Pulmonary artery endothelial cell (primary cell): ENCODE data around the gene THSD4. TPM values are rescaled to one million over a fixed set of nuclear protein-coding genes. Genes with fewer than 3 reads are reported as not detected.

ENCODE experiments used
- DNase-seq: peaks from one replicate; pipeline ENCODE4 v3.0.0-alpha.2; 2011; ENCODE audit warnings: low read depth, low spot score
- total RNA-seq: library from RNA; depleted of rRNA; stranded (reverse); fragments of >200 nt; gene quantifications from 2 replicates; pipeline ENCODE4 v1.2.3, GENCODE V29; 2014

THSD4 gene
- total RNA-seq, 1 donor from 2014 or later, result 35.2 TPM

DNA sequence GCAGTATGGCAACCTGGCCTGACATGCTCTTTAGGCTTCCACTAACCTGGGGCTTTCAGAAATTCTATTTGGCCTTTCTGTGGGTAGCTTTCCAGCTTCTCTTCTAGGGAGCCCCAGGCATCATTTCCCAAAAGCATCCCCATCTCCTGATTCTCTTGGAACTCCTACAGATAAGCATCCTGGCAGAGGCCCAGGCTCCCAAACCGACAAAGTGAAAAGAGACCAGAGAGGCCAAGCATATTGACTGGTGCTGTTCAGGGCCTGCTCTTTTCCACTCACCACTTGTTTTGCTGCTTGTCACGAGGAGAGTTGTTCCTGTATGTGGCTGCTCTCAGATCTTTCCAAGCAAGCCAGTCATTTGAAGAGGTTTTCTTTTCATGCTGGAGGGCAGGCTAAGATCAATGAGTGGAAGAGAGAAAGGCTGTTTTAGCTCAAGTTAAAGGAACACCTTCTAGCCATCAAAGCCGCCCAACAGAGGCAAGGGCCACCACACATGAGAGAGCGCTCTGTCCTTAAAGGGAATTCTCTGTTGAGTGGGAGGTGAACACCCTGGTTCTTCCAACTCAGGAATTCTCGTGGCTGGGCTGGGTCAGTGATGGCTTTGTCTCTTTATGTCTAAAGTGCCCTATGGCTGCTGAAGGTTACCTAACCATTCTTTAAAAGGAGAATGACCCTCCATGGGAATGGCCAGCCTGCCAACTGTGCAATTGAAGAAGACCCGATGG lies 664.0 kb downstream of the THSD4 start:
- no peak for DNase-seq

DNA sequence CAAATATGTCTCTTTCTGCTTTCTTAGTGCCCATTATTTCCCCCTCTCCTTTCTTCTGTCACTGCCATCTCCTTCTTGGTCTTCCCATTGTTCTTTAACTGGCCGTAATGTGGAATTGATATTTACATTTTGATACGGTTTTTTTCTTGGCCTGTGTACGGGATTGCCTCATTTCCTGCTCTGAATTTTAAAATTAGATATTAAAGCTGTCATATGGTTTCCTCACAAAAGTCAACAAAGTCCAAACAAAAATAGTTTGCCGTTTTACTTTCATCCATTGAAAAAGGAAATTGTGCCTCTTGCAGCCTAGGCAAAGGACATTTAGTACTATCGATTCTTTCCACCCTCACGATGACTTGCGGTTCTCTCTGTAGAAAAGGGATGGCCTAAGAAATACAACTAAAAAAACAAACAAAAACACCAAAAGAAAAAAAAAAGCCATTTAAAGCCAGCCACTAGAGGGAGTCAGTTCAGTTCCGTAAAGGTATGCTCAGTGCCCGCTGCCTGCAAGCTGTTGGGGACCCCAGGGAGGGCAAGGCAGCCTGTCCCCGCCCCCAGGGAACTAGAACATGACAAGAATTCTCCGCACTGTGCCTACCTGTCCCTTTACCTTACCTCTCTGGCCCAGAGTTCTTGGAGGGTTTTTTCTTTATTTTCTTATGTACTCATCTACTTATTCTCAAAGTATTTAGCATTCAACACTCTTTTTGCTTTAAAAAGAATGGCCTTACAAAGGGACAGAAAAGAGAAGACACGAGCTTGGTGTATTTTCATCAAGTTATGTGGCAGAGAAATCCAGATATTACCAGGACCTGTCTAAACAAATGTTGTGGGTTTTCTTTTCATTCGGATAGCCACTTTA lies 665.1 kb downstream of the THSD4 start:
- no peak for DNase-seq

DNA sequence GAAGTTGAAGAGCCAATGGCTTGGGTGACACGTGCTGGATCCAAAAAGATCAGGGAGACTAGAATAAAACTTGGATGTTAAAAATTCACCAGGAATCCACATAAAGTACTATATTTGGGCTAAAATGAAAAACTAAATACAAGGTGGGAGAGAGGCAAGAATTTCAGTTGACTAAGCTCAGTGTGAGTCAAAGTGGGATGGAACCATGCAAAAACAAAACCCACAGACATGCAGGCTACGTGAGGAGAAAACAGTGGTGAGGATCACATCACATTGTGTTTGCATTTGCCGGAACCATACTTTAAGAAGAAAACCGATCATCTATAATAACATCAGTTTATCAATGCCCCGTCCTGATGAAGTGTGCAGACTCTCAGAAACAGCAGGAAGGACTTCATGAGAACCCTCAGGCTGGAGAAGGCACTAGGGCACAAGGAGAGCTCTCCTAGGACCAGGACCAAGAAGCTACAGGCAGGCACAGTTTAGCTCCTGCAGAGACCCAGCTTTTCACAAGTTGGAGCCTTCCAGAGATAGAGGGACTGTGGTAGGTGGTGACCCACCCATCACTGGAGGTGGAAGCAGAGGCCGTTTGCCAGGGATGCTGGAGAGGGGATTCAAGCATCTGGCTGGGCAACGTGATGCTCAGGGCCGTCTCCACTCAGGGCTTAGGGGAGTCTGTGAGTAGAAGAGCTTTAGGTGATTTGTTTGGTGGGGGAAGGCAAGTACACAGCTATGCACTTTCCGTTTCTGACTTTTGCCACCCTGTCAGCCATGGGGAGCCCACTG lies 666.1 kb downstream of the THSD4 start:
- no peak for DNase-seq

DNA sequence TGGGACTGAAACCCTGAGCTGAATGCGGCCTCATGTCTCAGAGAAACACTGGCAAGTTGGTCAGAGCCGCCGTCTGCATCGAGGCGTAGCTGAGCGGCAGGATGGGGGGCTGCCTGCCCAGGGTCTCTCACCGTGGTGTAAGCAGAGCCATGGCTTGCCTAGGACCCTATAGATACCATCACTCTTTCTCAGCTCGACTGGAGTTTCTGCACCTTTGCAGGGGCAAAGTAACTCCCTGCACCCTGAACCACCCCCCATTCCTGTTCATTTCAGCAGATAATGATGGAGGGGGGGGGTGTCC lies 666.6 kb downstream of the THSD4 start:
- no peak for DNase-seq

DNA sequence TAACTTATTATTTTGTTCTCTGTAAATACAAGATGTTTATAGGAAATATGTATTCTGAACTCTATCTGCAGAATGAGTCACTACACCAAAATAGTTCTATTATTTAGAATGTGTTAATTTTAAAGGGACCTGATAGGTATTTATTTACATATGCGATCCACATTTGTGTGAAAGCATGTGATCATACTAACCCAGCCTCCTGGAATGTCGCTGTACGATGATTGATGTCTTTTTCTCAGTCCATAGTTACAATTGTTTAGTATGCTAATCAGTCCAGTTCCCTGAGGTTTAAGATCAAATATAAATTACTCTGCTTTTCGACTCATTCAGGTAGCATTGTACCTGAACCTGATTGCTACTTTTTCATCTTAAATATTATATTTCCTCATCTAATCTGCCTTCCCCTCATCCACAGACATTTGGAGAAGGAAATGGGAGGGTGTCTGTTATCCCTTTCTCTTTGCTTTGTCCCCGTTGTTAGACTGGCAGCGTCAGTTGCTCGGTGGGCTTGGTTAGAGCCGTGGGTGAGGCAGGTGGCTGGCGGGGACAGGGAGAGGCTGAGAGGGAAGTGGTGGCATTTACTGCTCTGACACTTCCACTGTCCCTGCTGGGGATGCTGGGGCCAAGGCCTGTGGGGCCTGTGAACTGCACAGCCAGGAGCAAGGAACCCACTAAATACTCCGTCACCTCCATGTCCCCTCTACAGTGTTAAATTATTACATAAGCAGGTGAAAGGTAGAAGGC lies 667.3 kb downstream of the THSD4 start:
- no peak for DNase-seq

DNA sequence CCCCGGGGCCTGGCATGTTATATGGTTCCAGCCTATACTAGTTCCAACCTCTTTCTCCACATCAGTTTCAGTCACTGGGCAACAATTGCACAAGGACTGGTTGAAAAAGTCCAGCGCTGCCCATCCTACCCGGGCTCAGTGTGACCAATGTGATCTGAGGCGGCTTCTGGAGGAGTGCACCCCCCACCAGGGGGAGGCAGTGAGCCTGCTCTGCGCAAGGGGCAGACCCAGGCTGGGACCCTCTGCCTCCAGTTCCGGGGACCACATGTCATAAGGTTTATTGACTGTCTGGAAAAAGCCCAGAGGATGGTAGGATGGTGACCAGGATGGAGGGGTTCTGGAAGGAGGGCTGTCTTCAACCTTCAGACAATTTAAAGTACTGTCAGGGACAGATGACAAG lies 669.4 kb downstream of the THSD4 start:
- DNase-seq, result no peak

DNA sequence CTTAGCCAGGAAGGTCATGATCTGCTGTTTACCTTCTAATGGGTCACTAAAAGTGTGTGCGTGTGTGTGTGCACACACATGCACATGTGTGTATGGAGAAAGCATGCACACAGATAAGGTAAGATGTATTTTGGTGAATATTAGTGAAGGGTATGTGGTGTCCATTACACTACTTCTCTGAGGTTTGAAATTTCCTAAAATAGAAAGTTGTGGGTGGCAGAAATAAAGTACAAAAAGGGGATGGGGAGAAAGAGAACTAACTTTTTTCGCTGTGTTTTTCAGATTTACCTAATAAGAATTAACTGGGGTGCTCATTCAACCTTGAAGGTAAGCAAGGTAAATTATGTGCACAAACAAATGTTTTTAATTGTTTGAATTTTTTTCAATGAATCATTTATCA lies 670.7 kb downstream of the THSD4 start:
- DNase-seq, result no peak

DNA sequence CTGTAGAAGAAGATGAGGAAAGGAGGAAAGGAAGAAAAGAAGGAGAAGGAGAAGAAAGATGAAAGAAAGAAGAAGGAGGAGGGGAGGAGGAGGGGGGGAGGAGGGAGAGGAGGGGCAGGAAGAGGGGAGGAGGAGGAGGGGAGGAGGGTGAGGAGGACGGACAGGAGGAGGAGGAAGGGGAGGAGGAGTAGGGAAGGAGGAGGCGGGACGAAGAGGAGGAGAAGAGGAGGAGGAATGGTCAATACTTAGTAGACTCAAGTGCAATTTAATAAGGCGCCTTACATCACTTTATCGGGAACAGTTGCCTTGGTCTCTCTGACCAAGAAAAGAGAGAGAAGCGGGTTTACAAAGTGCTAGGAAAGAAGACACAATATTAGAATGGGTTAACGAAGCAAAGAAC lies 671.4 kb downstream of the THSD4 start:
- no peak for DNase-seq

DNA sequence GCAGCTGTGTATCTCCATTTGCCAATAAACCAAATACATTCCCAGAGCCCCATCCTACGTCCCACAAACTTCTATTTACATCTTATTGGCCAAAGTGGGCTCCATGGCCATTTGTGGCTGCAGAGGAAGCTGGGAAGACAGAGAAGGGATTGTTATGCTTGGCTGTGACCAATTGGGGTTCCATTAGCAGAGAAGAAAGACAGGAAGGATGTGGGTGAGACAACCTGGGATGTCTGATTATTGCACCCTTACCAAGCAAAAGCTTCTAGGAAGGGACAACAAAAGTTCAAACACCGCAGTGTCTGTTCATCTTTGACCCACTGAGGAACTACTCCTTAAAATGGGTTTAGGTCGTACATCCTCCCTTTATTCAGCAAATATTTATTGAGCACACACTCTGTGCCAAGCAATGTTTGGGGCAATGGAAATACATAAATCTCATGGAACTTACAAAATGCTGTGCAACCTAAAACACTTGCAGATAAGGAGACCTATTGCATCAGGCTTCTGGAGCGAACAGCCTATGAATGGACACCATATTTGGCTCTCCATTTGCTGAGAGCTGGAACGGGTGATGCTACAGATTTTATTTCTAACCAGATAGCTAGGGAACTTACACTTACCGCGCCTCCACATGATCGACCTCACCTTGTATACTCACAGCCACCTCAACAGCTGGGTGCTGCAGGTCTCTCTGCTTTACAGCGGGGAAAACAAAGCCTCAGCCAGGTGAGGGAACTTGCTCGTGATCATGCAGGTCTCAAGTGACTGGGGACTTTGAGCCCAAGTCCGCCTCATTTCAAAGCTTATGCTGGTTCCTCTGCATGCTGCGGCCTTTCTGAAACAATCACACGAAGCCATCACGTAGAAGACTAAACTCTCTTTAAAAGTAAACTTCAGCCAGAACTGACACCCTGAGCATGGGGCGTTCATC lies 673.6 kb downstream of the THSD4 start:
- DNase-seq, result no peak

DNA sequence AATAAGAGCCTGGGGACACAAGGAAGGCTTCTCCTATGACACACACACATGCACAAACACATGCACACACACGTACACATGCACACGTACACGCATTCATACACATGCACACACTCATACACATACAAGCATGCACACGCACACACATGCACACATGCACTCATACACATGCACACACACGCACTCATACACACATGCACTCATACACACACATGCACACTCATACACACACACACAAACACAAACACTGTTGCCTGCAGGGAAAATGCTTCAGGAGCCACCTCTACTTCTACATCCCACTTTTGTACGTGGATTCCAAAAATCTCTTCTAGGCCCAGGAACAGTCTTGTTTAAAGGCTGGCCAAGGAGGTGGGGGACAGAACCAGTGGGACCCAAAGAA lies 674.3 kb downstream of the THSD4 start:
- no peak for DNase-seq

DNA sequence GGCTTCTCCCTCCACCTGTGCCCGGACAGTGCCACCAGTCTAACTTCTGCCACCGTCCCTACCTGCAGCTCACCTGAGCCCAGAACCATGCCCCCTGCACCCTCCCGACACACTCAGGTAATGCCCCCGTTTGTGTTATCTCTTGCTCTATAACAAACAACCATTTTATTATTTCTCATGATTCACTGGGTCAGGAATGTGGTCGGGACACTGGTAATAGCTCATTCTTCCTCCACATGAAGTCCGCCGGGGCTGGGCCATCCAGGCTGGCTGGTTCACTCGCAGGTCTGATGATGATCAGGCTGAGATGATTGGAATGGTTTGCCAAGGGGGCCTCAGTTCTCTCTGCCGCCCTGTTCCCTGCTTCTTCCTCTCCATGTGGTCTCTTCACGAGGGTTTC lies 674.8 kb downstream of the THSD4 start:
- no peak for DNase-seq

DNA sequence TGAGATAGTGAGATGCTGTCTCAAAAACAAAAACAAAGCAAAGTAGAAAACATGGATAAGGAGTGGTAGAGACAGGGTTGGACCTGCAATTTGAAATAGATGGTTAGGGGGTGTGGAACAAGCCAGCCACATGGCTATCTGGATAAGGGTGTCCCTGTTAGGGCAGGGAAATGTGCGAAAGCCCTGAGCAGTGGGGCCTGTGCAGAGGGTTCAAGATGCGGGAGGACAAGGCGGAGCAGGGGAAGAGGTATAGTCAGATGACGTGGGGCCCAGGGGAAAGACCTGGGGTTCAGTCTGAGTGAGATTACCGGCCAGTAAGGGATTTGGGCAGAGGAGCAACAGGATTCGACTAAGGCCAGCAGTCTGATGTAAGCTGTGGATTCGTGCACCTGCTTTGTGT lies 676.7 kb downstream of the THSD4 start:
- no peak for DNase-seq

DNA sequence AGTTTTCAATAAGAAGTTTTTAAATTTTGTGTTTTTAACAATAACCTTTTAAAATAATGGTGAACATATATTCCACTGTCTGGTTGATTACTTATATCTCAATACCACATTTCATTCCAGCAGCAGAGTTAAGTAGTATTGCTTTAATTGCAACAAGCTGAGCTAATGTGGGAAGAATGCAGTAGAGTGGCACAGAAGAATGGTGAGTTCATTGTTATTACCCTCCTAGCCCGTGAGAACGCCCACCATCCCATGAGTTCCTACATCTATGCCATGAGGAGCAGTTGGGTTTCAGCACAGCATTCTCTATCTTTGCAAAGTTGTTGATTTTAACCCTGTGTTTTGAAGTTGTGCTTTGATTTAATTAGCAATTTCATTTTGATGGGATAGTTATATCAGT lies 677.2 kb downstream of the THSD4 start:
- DNase-seq, result no peak

DNA sequence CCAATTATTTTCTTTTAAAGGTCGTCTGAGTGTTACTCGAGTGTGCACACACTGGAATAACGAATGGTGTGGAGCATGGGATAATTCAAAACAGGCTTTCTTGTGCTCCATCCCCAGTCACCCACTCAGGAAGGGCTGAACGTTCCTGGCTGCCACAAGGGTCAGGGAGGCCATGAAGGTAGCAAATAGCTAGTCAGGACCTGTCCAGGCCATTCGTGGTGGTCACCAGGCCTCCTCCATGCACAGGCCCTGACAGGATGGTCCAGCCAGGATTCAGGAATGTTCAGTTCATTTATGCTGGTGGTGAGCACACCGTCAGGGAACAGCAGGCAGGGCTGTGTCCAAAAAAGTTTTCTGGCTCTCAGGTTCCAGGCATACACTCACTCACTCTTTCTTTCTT lies 683.4 kb downstream of the THSD4 start:
- DNase-seq, result no peak

DNA sequence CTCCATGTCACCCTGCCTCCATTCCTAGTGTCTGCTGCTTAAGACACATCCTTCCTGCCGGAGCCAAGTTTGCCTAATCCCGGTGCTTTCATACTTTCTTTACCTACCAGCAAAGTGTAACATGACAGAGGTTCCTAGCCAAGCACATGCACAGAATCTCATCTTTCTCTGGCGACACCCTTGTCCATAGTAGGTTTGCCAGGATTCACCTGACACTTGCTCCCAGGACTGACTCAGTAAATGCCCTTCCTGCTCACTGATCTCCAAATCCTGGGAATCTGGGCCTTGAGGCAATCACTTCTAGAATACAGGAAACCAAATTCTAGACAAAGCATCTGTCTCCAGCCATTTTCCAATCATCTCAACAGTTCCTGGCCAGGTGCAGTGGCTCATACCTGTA lies 684.9 kb downstream of the THSD4 start:
- DNase-seq, result no peak

DNA sequence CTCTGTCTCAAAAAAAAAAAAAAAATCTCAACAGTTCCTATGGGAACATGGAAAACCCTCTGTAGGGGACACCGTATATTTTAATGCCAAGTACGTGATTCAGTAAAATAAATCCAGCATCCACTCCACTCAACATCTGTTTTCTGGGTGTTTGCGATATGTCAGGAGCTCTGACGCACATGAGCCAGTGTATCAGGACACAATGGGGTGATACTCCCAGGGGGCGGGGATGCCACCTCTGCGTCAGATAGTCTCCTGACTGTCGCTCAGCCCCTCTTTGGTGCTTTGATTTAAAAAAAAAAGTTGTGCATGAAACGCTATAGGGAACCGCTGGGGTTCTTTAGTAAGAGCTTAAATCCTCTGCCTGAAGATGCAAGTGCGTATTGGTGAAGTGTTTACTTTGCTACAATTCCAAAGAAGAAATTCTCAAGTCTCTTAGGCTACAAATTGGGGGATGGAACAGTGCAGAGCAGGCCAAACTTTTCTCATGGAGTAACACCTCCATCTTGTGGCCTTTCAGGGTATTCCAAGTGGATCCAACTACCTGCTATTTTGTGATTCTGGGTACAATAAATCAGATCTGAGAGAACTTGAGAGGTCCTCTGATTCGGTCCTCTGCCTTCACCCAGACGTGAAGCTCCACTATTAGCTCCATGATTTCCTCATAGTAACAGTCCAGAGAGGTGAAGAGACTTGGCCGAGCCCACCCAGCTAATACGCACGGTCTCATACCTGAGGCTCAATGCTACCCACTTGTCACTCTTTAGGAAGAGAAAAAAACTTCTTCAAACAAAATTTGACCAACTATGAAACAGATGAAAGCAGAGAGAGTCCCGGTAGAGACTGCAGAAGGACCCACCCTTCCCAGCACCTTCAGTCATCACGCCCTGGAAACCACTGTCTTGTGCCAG lies 685.8 kb downstream of the THSD4 start:
- DNase-seq, result no peak

DNA sequence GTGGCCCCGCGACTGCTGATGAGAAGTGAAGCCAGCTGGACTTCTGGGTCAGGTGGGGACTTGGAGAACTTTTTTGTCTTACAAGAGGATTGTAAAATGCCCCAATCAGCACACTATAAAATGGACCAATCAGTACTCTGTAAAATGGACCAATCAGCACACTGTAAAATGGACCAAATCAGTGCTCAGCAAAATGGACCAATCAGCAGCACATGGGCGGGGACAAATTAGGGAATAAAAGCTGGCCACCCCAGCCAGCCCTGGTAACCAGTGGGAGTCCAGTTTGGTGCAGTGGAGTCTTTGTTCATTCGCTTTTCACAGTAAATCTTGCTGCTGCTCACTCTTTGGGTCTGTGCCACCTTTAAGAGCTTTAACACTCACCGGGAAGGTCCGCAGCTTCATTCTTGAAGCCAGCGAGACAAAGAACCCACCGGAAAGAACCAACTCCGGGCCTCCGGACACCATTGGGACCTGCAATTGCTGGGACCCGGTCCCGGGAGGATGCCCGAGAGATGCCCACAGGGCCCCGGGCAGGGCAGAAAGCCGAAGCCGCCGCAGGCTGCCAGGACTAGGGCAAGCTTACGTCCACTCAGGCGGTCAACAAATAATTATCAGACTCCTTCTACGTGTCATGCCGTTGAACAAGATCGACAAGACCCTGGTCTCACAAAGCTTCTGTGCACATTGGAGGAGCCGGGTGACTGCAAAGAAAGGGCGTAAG lies 686.8 kb downstream of the THSD4 start:
- DNase-seq, result no peak

DNA sequence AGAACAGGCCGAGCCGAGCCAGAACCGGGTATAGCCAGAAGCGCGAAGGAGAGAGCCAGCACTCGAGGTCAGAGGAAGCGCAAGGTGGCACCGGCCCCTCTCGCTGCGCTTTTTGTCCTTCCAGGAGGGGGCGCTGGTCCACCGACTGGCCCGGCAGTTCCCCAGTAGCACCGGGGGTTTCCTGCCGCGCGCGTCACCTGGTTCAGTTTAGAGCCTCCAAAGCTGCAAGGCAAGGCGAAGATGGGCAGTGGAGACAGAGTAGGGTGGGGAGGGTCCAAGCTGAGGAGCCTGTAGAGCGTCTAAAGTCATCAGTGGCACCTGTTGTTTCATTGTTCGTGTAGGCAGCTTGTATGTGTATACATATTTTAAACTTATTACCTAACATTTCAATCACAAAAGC lies 687.5 kb downstream of the THSD4 start:
- no peak for DNase-seq

DNA sequence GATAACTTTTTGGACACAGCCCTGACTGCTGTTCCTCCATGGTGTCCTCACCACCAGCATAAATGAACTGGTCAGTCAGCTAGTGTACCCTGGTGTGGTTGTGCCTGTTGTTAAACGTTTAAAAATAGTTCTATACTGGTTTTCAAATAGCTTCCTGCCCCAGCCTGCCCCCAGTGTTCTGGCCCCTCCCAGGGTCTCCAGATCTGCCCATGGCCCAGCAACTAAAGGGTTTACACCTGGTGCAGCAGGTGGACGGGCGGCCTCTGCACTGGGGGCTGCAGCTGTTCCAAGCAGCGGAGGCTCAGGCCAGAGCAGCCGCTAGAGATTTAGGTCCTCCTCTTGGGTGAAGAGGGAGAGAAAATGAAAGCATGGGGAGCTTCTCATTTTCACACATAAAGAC lies 689.0 kb downstream of the THSD4 start:
- no peak for DNase-seq
